Activated T-helper 2 cell treated with anti-CD3 and anti-CD28 coated beads, Interferon-gamma antibody, Interleukin-2, Interleukin-4, amounts not matched to agents 10 μg/mL and 5 μg/mL and 100 μg/mL, durations not matched to agents 14 hours and 24 hours and 36 hours (primary cell): ENCODE results near the gene PTPRD. TPM values are rescaled to one million over a fixed set of nuclear protein-coding genes. Genes with fewer than 3 reads are reported as not detected.

Experiments
- DNase-seq: peaks from one replicate; pipeline ENCODE4 v3.0.0; 2021; ENCODE audit warnings: low spot score
- H3K27ac Mint-ChIP-seq: one replicate; pipeline ENCODE4 v1.8.0; 2021; ENCODE audit warnings: mixed read lengths
- H3K27me3 Mint-ChIP-seq: one replicate; pipeline ENCODE4 v1.8.0; 2021; ENCODE audit warnings: low read depth, mixed read lengths
- H3K36me3 Mint-ChIP-seq: one replicate; pipeline ENCODE4 v1.8.0; 2021; ENCODE audit warnings: low read depth, mixed read lengths
- H3K4me1 Mint-ChIP-seq: one replicate; pipeline ENCODE4 v1.8.0; 2021; ENCODE audit warnings: low read depth, mixed read lengths
- H3K4me3 Mint-ChIP-seq: one replicate; pipeline ENCODE4 v1.8.0; 2021; ENCODE audit warnings: low read depth, mild to moderate bottlenecking, moderate library complexity, mixed read lengths
- H3K9me3 Mint-ChIP-seq: one replicate; pipeline ENCODE4 v1.8.0; 2021; ENCODE audit warnings: mixed read lengths
- intact Hi-C: fragments of 100-400 bp; cut with micrococcal nuclease; formaldehyde crosslinking; loops from one replicate; pipeline ENCODE4 v1.15.1; 2023
- total RNA-seq: library from RNA; stranded (reverse); gene quantifications from 2 replicates; pipeline ENCODE4 v1.2.3, GENCODE V29; 2022

Gene PTPRD
- total RNA-seq, 1 donor from 2014 or later: 1.5 TPM

GRCh38 chr9:8567963-8568579, 2044.7 kb downstream of the PTPRD start:
- H3K27ac Mint-ChIP-seq: no peak overlapping the region
- H3K36me3 Mint-ChIP-seq: no peaks in the 10 kb centered on the region
- no peaks in the 10 kb centered on the region for H3K4me1 Mint-ChIP-seq
- DNase-seq: no peak
- intact Hi-C loops: no loop called here
- H3K4me3 Mint-ChIP-seq: no peak overlapping the region
- H3K27me3 Mint-ChIP-seq: peaks cover 1% of the 10 kb centered on the region
- H3K9me3 Mint-ChIP-seq: no peaks in the 10 kb centered on the region

GRCh38 chr9:8564960-8565359, 2047.8 kb downstream of the PTPRD start:
- intact Hi-C loops: no loop called here
- peaks cover 3% of the 10 kb centered on the region for H3K27me3 Mint-ChIP-seq
- H3K36me3 Mint-ChIP-seq: no peaks in the 10 kb centered on the region
- no peak overlapping the region for H3K4me3 Mint-ChIP-seq
- no peaks in the 10 kb centered on the region for H3K9me3 Mint-ChIP-seq
- no peak for DNase-seq
- no peaks in the 10 kb centered on the region for H3K4me1 Mint-ChIP-seq
- H3K27ac Mint-ChIP-seq: no peak overlapping the region

GRCh38 chr9:8560560-8561525, 2052.0 kb downstream of the PTPRD start:
- no peaks in the 10 kb centered on the region for H3K36me3 Mint-ChIP-seq

GRCh38 chr9:8558176-8558575, 2054.6 kb downstream of the PTPRD start:
- intact Hi-C loops: no loop called here
- Mint-ChIP-seq H3K27ac (no peak overlapping the region), H3K27me3 (peaks cover 2% of the 10 kb centered on the region), H3K36me3 (no peaks in the 10 kb centered on the region), H3K9me3 (no peaks in the 10 kb centered on the region), H3K4me1 (no peaks in the 10 kb centered on the region), H3K4me3 (no peak overlapping the region)
- no peak for DNase-seq

More at GRCh38 chr9:8560560-8561525, 2052.0 kb downstream of the PTPRD start:
- H3K9me3 Mint-ChIP-seq: no peaks in the 10 kb centered on the region
- H3K27me3 Mint-ChIP-seq: peaks cover 2% of the 10 kb centered on the region
- no peaks in the 10 kb centered on the region for H3K4me1 Mint-ChIP-seq
- no peak overlapping the region for H3K27ac Mint-ChIP-seq
- no peak for DNase-seq
- intact Hi-C loops: no loop called here
- H3K4me3 Mint-ChIP-seq: no peak overlapping the region

- H3K36me3 Mint-ChIP-seq: no peaks in the 10 kb centered on the region
- H3K27ac Mint-ChIP-seq: no peak overlapping the region
- intact Hi-C loops: no loop called here
- no peak overlapping the region for H3K4me3 Mint-ChIP-seq
- peaks cover 2% of the 10 kb centered on the region for H3K27me3 Mint-ChIP-seq
- DNase-seq: no peak
- no peaks in the 10 kb centered on the region for H3K9me3 Mint-ChIP-seq
- no peaks in the 10 kb centered on the region for H3K4me1 Mint-ChIP-seq
Observed at GRCh38 chr9:8555762-8556500, 2056.9 kb downstream of the PTPRD start.

GRCh38 chr9:8553444-8553843, 2059.4 kb downstream of the PTPRD start:
- no peaks in the 10 kb centered on the region for H3K9me3 Mint-ChIP-seq
- no peak overlapping the region for H3K27ac Mint-ChIP-seq
- intact Hi-C loops: no loop called here
- H3K36me3 Mint-ChIP-seq: no peaks in the 10 kb centered on the region
- no peak for DNase-seq
- no peak overlapping the region for H3K4me3 Mint-ChIP-seq
- H3K4me1 Mint-ChIP-seq: no peaks in the 10 kb centered on the region
- H3K27me3 Mint-ChIP-seq: no peaks in the 10 kb centered on the region

GRCh38 chr9:8552732-8553131, 2060.1 kb downstream of the PTPRD start:
- no peak overlapping the region for H3K27ac Mint-ChIP-seq
- intact Hi-C loops: no loop called here

GRCh38 chr9:8549214-8549613, 2063.6 kb downstream of the PTPRD start:
- intact Hi-C loops: no loop called here
- Mint-ChIP-seq H3K27ac (no peak overlapping the region), H3K4me3 (no peak overlapping the region), H3K36me3 (no peaks in the 10 kb centered on the region), H3K27me3 (no peaks in the 10 kb centered on the region), H3K4me1 (no peaks in the 10 kb centered on the region), H3K9me3 (no peaks in the 10 kb centered on the region)
- no peak for DNase-seq

More at GRCh38 chr9:8552732-8553131, 2060.1 kb downstream of the PTPRD start:
- no peak for DNase-seq
- Mint-ChIP-seq H3K27me3 (no peaks in the 10 kb centered on the region), H3K9me3 (no peaks in the 10 kb centered on the region), H3K4me1 (no peaks in the 10 kb centered on the region), H3K4me3 (no peak overlapping the region), H3K36me3 (no peaks in the 10 kb centered on the region)

- Mint-ChIP-seq H3K9me3 (no peaks in the 10 kb centered on the region), H3K36me3 (no peaks in the 10 kb centered on the region), H3K4me1 (no peaks in the 10 kb centered on the region), H3K27ac (no peak overlapping the region), H3K4me3 (no peak overlapping the region), H3K27me3 (no peaks in the 10 kb centered on the region)
- intact Hi-C loops: no loop called here
- no peak for DNase-seq
Observed at GRCh38 chr9:8543219-8543618, 2069.6 kb downstream of the PTPRD start.

- intact Hi-C loops: no loop called here
- Mint-ChIP-seq H3K9me3 (no peaks in the 10 kb centered on the region), H3K36me3 (no peaks in the 10 kb centered on the region), H3K4me3 (no peak overlapping the region), H3K27ac (no peak overlapping the region), H3K27me3 (no peaks in the 10 kb centered on the region), H3K4me1 (no peaks in the 10 kb centered on the region)
- DNase-seq: no peak
Observed at GRCh38 chr9:8542537-8542936, 2070.3 kb downstream of the PTPRD start.

GRCh38 chr9:8539681-8540197, 2073.1 kb downstream of the PTPRD start:
- no peak for DNase-seq
- Mint-ChIP-seq H3K27me3 (no peaks in the 10 kb centered on the region), H3K9me3 (no peaks in the 10 kb centered on the region), H3K4me1 (no peaks in the 10 kb centered on the region), H3K36me3 (no peaks in the 10 kb centered on the region), H3K4me3 (no peak overlapping the region), H3K27ac (no peak overlapping the region)
- intact Hi-C loops: no loop called here

- intact Hi-C loops: no loop called here
- no peaks in the 10 kb centered on the region for H3K9me3 Mint-ChIP-seq
- no peak overlapping the region for H3K27ac Mint-ChIP-seq
- no peak for DNase-seq
- no peaks in the 10 kb centered on the region for H3K36me3 Mint-ChIP-seq
- H3K4me3 Mint-ChIP-seq: no peak overlapping the region
- H3K4me1 Mint-ChIP-seq: no peaks in the 10 kb centered on the region
- no peaks in the 10 kb centered on the region for H3K27me3 Mint-ChIP-seq
Observed at GRCh38 chr9:8536845-8537244, 2076.0 kb downstream of the PTPRD start.
